NCI-H226 (cell line): ENCODE data around the gene ME2.
"Not testable (repeated sequence)": the region's sequence is repeated elsewhere in the genome, so short reads cannot be mapped to it uniquely, and the experiment has no call there.

Experiments
- DNase-seq: peaks from one replicate; pipeline ENCODE4 v3.0.0-alpha.2; 2015

The ME2 gene

GRCh38 chr18:50862401-50862800, 16.5 kb upstream of the ME2 start:
- no peak for DNase-seq

DNA sequence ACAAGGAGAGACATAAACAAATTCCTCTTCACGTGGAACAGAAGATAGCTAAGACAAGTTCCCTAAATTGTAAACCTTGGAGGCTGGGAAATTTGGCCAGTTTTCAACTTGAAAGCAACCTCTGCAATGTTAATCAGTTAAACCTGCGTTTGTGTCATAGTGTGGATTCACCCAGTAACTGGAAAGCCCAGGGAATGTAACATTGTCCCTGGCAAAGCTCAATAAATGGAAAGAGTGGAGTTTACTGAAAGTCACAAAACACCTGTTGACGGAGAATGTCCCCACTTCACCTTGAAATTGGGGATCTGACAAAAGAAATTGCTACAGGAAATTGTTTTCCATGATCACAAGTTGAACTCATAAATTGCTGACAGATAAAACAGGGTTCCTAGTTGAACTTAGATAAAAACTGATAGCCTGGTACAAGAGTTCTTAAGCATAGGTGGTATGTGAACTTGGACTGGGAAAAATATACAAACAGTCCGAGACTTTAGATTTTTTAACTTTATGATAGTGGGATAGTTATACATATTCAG, 15.0 kb upstream of the ME2 start:
- DNase-seq = no peak

GRCh38 chr18:50866765-50867164, 12.2 kb upstream of the ME2 start:
- DNase-seq = no peak

GRCh38 chr18:50869150-50869549, 9.8 kb upstream of the ME2 start:
- no peak for DNase-seq

DNA sequence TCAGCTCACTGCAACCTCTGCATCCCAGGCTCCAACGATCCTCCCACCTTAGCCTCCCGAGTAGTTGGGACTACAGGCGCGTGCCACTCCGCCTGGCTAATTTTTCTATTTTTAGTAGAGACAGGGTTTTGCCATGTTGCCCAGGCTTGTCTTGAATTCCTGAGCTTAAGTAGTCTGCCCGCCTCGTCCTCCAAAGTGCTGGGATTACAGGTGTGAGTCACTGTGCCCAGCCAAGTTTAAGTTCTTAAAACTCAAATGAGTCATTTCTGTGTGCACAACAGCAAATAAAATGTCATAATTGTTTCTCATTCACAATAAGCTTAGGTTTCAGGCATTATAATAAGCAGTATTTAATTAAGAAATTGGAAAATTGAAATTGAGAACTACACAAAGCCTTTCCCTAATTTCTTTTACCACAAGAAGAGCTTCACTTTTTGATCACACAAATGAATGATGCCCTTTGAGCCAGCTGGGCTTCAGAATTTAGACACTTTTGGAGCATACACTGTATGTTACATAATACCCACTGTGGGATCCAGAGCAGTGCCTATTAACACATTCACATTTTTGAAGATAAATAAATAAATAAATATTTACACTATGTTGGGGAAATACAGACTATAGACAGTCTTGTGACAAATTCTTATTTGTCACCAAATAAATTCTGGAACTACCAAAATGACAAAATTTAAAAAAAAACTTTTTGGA, 8.6 kb upstream of the ME2 start:
- DNase-seq = peak; percentile 72

GRCh38 chr18:50871846-50872245, 7.1 kb upstream of the ME2 start:
- no peak for DNase-seq

DNA sequence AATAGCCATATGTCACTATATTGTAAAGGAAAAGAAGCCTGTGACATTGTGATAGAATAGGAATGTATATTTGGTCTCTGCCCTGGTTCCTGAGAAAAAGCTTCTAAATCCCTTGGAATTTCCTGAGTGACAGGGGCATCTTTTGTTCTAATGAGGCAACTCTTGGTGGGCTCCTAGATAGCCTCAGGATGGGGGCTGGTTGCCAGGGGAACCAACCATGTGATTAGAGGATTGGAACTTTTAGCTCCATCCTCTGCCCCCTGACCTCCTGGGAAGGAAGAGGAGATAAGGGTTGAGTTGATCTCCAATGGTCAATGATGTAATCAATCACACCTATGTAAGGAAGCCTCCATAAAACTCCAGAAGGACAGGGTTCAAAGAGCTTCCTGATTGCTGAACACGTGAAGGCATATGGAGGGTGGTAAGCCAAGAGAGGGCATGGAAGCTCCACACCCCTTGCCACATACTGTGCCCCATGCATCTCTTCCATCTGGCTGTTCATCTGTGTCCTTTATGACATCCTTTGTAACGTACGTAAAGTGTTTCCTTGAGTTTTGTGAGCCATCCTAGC, 2.9 kb upstream of the ME2 start:
- no peak for DNase-seq

GRCh38 chr18:50877545-50878265, 1.2 kb upstream of the ME2 start:
- DNase-seq = no peak

DNA sequence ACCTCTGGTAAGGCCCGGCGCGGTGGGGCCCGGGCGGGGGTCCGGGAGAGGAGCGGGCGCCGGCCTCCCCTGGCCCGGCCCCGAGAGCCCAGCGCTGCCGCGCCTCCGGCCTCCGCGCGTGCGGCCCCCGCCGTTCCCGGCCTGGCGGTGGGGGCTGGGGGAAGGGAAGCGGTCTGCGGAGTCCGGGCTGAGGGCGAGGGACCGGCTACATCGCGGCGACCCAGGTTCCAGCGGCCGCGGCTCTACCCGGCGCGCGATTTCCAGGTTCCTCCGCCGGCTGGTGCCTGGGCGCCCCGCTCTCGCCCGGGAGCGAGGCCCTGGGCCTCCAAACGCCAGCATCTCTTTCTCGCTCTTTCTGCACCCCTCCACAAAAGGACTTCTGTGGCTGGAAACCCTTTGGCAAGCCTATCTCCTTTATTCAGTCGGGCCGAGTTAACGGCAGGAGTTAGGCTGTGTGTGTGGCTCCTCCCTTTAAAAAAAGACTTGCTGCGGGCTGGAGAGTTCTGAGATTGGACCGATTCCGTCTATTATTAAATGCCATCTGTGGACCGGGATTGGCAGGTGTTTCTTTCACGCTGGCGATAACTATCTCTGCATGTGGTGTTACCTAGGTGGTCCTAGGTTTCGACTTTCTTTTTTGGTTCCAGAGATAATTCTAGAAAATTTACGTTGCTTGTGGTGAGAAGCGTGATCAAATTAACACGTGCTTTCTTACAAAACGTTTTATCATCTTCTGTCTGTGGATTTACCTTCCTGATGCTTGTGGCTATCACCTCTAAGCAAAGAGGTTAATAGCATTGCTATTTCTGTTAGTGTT, 592 bp downstream of the ME2 start:
- DNase-seq = no peak

- DNase-seq = no peak
Observed at GRCh38 chr18:50880119-50880465, 1.2 kb downstream of the ME2 start.

DNA sequence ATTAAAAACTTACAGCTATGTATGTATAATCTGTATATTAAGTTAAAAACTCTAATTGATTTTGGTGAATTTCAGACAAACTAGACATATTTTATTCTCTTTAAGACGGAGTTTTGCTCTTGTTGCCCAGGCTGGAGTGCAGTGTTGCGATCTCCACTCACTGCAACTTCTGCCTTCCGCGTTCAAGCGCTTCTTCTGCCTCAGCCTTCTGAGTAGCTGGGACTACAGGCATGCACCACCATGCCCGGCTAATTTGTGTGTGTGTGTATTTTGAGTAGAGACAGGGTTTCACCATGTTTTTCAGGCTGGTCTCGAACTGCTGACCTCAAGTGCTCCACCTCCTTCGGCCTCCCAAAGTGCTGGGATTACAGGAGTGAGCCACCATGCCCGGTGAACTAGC, 2.0 kb downstream of the ME2 start:
- DNase-seq = not testable (repeated sequence)

DNA sequence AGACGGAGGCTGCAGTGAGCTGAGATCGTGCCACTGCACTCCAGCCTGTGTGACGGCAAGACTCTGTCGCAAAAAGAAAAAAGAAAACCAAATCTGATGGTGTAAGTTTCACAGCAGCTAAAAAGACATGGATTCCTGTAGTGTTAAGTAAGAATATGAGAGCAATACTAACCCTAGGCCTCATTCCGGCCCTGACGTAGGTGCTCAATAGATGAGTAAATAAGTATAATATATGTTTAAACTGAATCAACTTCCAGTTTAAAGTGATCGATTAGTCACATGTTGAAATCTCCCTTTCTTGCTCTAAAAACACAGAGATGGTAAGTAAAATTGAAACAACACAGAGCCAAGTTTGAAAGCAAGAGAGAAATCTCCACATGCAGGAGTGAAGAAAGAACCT, 8.0 kb downstream of the ME2 start:
- DNase-seq = no peak

DNA sequence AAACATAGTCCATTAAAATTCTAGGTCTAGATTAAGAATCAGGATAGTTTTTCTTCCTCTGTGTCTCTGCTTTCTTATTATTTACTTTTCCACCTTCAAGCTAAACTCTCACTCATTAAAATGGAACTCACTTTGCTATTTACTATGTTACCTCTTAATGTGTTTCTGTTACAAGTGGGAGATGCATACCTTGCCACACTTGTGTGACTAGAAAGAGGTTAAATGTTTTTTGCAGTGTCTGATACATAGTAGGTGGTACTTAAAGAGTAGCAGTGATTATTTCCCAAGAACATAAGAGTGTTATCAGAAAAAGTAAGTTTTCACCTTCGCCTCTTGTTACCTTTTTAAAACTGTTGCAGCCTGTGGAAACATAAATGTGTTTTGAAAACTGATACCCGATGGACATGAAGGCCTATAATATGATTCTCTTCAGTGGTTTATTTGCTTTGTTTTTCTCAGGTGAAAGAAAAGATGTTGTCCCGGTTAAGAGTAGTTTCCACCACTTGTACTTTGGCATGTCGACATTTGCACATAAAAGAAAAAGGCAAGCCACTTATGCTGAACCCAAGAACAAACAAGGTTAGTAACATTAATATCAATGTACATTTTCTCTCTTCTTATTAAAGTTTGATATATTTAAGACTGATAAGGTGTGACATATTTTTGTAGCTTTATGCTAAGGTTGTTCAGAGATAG, 16.6 kb downstream of the ME2 start:
- DNase-seq = no peak

DNA sequence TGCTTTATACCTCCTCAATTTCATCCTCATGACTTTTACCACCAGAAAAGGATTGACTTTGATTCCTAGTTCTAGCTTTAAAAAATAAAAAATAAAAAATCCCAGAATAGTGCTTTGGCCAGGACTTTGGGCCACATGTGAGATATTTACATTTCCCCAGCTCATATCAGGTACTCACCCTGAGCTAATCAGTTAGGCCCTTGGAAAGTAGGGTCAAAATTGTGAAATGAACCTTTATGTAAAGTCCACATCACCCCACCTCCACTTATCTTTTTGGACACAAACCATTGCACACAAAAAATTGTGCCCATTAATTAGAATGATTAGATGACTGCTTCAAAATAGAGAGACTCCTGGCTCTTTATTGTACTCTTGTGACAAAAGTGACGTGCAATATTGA, 17.2 kb downstream of the ME2 start:
- DNase-seq = no peak

DNA sequence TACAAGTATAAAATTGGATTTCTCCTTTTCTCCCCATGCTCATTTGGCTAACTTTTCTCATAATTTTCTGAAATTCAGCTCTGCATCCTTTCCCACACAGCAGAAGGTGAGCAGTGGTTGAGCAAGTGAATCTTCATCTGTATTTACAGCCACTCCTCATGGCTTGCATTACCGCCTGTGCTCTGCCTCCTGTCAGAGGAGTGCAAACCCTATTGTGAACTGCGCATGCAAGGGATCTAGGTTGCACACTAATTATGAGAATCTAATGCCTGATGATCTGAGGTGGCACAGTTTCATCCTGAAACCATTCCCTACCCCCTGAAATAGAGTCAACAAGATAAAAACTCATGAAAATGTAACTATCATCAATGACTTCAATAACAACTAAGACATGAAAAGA, 20.0 kb downstream of the ME2 start:
- DNase-seq = no peak

DNA sequence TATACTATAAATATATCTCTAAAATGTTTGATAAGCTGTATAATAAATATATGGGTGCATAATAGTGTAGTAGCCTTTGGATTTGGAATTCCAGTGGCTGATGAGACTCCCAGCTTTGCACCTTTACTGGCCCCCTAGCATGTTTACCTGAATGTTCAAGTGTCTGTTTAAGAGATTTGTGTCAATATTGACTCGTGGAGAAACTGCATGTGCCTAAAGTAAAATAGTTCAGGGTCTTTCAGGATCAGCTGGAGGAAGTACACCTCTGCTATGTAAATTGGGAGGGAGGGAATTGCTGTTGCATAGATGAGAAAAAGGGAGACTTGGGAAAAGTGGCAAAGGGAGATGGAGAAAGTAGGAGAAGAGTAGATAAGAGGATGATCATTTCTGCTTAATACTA, 23.9 kb downstream of the ME2 start:
- DNase-seq = no peak

GRCh38 chr18:50906843-50907242, 27.9 kb downstream of the ME2 start:
- DNase-seq = no peak

- no peak for DNase-seq
Observed at GRCh38 chr18:50909261-50909660, 30.3 kb downstream of the ME2 start.

GRCh38 chr18:50911006-50911405, 32.1 kb downstream of the ME2 start:
- no peak for DNase-seq

DNA sequence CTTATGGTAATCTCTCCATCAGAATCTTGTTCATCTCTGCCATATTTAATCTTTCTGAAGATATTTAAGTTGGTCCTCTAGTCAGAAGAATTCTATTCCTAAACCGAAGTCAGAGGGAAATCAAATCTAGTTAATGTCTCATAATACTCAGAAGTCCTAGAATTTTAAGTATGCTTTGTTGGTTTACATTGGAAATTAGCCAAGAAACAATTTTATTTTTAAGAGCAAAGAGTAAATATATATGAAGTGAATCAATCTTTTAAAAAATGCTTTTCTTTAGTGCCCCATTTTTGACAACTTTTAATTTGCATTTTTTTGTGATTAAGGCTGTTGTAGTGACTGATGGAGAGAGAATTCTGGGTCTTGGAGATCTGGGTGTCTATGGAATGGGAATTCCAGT, 38.1 kb downstream of the ME2 start:
- no peak for DNase-seq

DNA sequence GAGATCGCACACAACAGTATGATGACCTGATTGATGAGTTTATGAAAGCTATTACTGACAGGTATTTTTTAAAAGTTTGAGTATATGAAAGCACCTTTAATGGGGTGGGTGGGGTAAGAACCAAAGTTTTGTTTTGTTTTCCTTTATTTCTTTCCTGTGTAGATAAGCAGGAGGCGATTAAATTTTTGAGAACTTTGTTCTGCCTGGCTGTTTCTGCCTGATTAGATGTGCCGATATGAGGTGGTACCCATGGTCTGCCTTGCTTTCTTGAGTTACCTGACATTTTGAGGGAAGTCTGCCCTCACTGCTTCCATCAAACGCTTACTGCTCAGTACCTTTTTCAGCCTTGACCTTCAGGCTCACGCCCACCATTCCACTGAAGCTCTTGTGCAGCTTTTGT, 39.2 kb downstream of the ME2 start:
- no peak for DNase-seq

DNA sequence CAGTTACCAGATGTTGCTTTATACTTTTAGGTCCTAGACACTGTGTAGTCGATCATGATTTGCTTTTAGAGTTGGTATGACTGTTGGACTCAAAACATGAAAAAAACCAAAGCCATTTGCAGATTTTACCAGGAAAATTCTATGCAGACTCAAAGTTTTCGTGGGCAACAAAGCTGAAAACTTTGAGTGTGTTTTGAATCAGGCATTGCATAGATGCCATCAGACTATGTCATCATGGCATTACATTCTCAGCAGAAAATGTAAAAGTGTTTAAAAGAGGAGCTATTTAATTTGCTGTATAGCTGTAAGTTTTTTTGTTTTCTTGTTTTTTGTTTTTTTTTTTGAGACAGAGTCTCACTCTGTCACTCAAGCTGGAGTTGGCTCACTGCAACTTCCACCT, 45.5 kb downstream of the ME2 start:
- no peak for DNase-seq

DNA sequence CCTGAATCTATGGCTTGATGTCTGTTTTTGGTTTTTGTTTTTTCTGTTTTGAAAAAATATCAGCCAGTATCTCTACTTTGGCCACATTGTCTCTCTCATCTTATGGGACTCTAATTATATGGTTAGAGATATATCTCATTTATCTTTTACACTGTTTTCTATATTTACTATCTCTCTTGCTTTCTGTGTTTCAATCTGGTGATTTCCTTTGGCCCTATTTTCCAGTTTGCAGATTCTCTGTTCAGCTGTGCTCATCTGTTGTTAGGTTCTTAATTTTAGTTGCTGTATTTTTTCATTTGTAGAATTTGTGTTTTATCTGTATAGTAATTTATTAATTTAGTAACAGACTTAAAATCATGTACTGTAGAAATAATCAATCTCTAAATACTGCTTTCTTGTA, 47.6 kb downstream of the ME2 start:
- no peak for DNase-seq
